H9 (cell line): ENCODE results near the gene TMEM151A. TPM values are rescaled to one million over a fixed set of nuclear protein-coding genes. Genes with fewer than 3 reads are reported as not detected.

Source experiments
- DNase-seq: peaks from one replicate; pipeline ENCODE4 v3.0.0-alpha.2; 2017
- H2AFZ ChIP-seq: one replicate; pipeline ENCODE4 v1.6.1; 2013; ENCODE audit warnings: mild to moderate bottlenecking, low read length, control low read depth, moderate library complexity
- H2AK5ac ChIP-seq: 2 replicates; pipeline ENCODE4 v1.6.1; 2013; ENCODE audit warnings: low read length, control low read depth, mixed read lengths; ENCODE audit not compliant: insufficient read length
- H2BK120ac ChIP-seq: one replicate; pipeline ENCODE4 v1.6.1; 2013; ENCODE audit warnings: low read depth, mild to moderate bottlenecking, low read length, control low read depth, inconsistent platforms; ENCODE audit not compliant: poor library complexity, severe bottlenecking
- H2BK12ac ChIP-seq: 2 replicates; pipeline ENCODE4 v1.6.1; 2013; ENCODE audit warnings: low read length, control low read depth, mixed read lengths, low read depth; ENCODE audit not compliant: insufficient read length
- H2BK15ac ChIP-seq: 2 replicates; pipeline ENCODE4 v1.6.1; 2013; ENCODE audit warnings: low read depth, low read length, control low read depth
- H2BK20ac ChIP-seq: one replicate; pipeline ENCODE4 v1.6.1; 2013; ENCODE audit warnings: low read depth, mild to moderate bottlenecking, low read length, control low read depth, inconsistent platforms; ENCODE audit not compliant: poor library complexity, severe bottlenecking
- H2BK5ac ChIP-seq: 2 replicates; pipeline ENCODE4 v1.6.1; 2013; ENCODE audit warnings: low read length, control low read depth, mixed read lengths; ENCODE audit not compliant: insufficient read length
- H3K14ac ChIP-seq: 2 replicates; pipeline ENCODE4 v1.6.1; 2013; ENCODE audit warnings: low read length, control low read depth; ENCODE audit not compliant: insufficient read depth
- H3K18ac ChIP-seq: 2 replicates; pipeline ENCODE4 v1.6.1; 2013; ENCODE audit warnings: low read depth, mild to moderate bottlenecking, mixed read lengths, low read length, control low read depth; ENCODE audit not compliant: insufficient read length
- H3K23ac ChIP-seq: 2 replicates; pipeline ENCODE4 v1.6.1; 2013; ENCODE audit warnings: low read length, control low read depth, mixed read lengths, low read depth; ENCODE audit not compliant: insufficient read length
- H3K23me2 ChIP-seq: 2 replicates; pipeline ENCODE4 v1.6.1; 2013; ENCODE audit warnings: low read depth, mild to moderate bottlenecking, mixed read lengths, low read length, control low read depth; ENCODE audit not compliant: insufficient read length, poor library complexity, severe bottlenecking
- H3K27ac ChIP-seq: 2 replicates; pipeline ENCODE4 v1.5.1; 2013; ENCODE audit warnings: low read length, control low read depth, mixed read lengths, low read depth; ENCODE audit not compliant: insufficient read length
- H3K27me3 ChIP-seq: 2 replicates; pipeline ENCODE4 v1.6.1; 2013; ENCODE audit warnings: low read length, control low read depth, inconsistent platforms; ENCODE audit not compliant: insufficient read depth
- H3K4ac ChIP-seq: 2 replicates; pipeline ENCODE4 v1.6.1; 2013; ENCODE audit warnings: low read depth, mild to moderate bottlenecking, control low read depth, inconsistent platforms, low read length, moderate library complexity
- H3K4me1 ChIP-seq: 2 replicates; pipeline ENCODE4 v1.6.1; 2013; ENCODE audit warnings: low read length, control low read depth, inconsistent platforms; ENCODE audit not compliant: insufficient read depth
- H3K4me2 ChIP-seq: 2 replicates; pipeline ENCODE4 v1.6.1; 2013; ENCODE audit warnings: low read length, control low read depth, mixed read lengths; ENCODE audit not compliant: insufficient read length, insufficient read depth
- H3K56ac ChIP-seq: 2 replicates; pipeline ENCODE4 v1.6.1; 2013; ENCODE audit warnings: low read depth, mild to moderate bottlenecking, mixed read lengths, low read length, control low read depth; ENCODE audit not compliant: insufficient read length
- H3K79me1 ChIP-seq: 2 replicates; pipeline ENCODE4 v1.6.1; 2013; ENCODE audit warnings: low read depth, mild to moderate bottlenecking, moderate library complexity, low read length, control low read depth, inconsistent platforms; ENCODE audit not compliant: insufficient read depth, poor library complexity, severe bottlenecking
- H3K79me2 ChIP-seq: 2 replicates; pipeline ENCODE4 v1.6.1; 2013; ENCODE audit warnings: low read length, control low read depth, inconsistent platforms; ENCODE audit not compliant: insufficient read depth
- H3K9ac ChIP-seq: 2 replicates; pipeline ENCODE4 v1.6.1; 2013; ENCODE audit warnings: low read length, control low read depth, mixed read lengths; ENCODE audit not compliant: insufficient read length; ENCODE audit errors: extremely low read depth
- H3K9me3 ChIP-seq: one replicate; pipeline ENCODE4 v1.6.1; 2013; ENCODE audit warnings: low read depth, low read length, inconsistent platforms; ENCODE audit not compliant: control insufficient read depth
- H3T11ph ChIP-seq: one replicate; pipeline ENCODE4 v1.6.1; 2013; ENCODE audit warnings: mild to moderate bottlenecking, low read length, control low read depth, inconsistent platforms
- H4K20me1 ChIP-seq: one replicate; pipeline ENCODE4 v1.6.1; 2013; ENCODE audit not compliant: control insufficient read depth, insufficient read length, insufficient read depth
- H4K5ac ChIP-seq: 2 replicates; pipeline ENCODE4 v1.6.1; 2013; ENCODE audit warnings: low read depth, mild to moderate bottlenecking, mixed read lengths, low read length, control low read depth; ENCODE audit not compliant: insufficient read length
- H4K8ac ChIP-seq: replicated peaks from 2 replicates; pipeline ENCODE4 v1.6.1; 2013; ENCODE audit warnings: low read length, control low read depth, mixed read lengths, low read depth; ENCODE audit not compliant: insufficient read length
- H4K91ac ChIP-seq: 2 replicates; pipeline ENCODE4 v1.6.1; 2013; ENCODE audit warnings: low read depth, mild to moderate bottlenecking, moderate library complexity, mixed read lengths, low read length, control low read depth; ENCODE audit not compliant: insufficient read length
- H3K27ac Mint-ChIP-seq, 3 experiments: 2 replicates in 2 of 3; 3 replicates in 1 of 3; pipeline ENCODE4 v1.8.0; 2020 to 2021; ENCODE audit warnings: mixed read lengths in 3 of 3, mild to moderate bottlenecking in 1 of 3, moderate library complexity in 1 of 3
- H3K27me3 Mint-ChIP-seq: 2 replicates; pipeline ENCODE4 v1.8.0; 2021; ENCODE audit warnings: low read depth, mild to moderate bottlenecking, moderate library complexity, mixed read lengths
- H3K36me3 Mint-ChIP-seq, 3 experiments: 2 replicates in 2 of 3; 3 replicates in 1 of 3; pipeline ENCODE4 v1.8.0; 2020 to 2021; ENCODE audit warnings: low read depth in 3 of 3, mixed read lengths in 3 of 3; ENCODE audit not compliant: insufficient read depth in 1 of 3
- H3K4me1 Mint-ChIP-seq, 2 experiments: 2 replicates each; pipeline ENCODE4 v1.8.0; 2020; ENCODE audit warnings: mixed read lengths in 2 of 2
- H3K4me3 Mint-ChIP-seq, 2 experiments: 2 replicates in 1 of 2; 3 replicates in 1 of 2; pipeline ENCODE4 v1.8.0; 2020 to 2021; ENCODE audit warnings: mild to moderate bottlenecking in 2 of 2, mixed read lengths in 2 of 2, moderate library complexity in 1 of 2
- H3K9me3 Mint-ChIP-seq, 2 experiments: 2 replicates in 1 of 2; 3 replicates in 1 of 2; pipeline ENCODE4 v1.8.0; 2020; ENCODE audit warnings: mild to moderate bottlenecking in 2 of 2, mixed read lengths in 2 of 2, moderate library complexity in 1 of 2
- CTCF ChIP-seq: fragments of 200-600 bp; sonication (generic); conservative IDR thresholded peaks from 3 replicates; pipeline ENCODE4 v1.8.0; 2021; ENCODE audit warnings: antibody characterized with exemption, mild to moderate bottlenecking
- WGBS: extraction: QIAGEN DNeasy Blood & Tissue Kit; methylation state at CpG from one replicate; pipeline ENCODE4 v1.1.7; 2013; ENCODE audit warnings: missing lambda C conversion rate, low lambda C conversion rate, mixed read lengths; ENCODE audit not compliant: insufficient read length; ENCODE audit errors: extremely low coverage; 5-methylcytosine and 5-hydroxymethylcytosine counted together
- total RNA-seq: library from RNA; stranded (reverse); gene quantifications from 2 replicates; pipeline ENCODE4 v1.2.1, GENCODE V29; 2021

The TMEM151A gene
- total RNA-seq, 1 experiment from 2014 or later = 1.2 TPM

GRCh38 chr11:66282468-66283455 is 8.9 kb upstream of the TMEM151A start:
- no peak overlapping the region for H3K23ac ChIP-seq

More at GRCh38 chr11:66282468-66283455, 8.9 kb upstream of the TMEM151A start:
- Histone ChIP-seq H3K9me3 (no peaks in the 10 kb centered on the region), H3T11ph (no peak overlapping the region), H4K8ac (no peak overlapping the region), H2BK12ac (no peak overlapping the region), H2BK20ac (no peak overlapping the region), H3K27ac (no peak overlapping the region), H3K4me1 (no peaks in the 10 kb centered on the region), H2AFZ (no peak overlapping the region), H3K79me1 (no peaks in the 10 kb centered on the region), H4K5ac (no peak overlapping the region), H2AK5ac (no peak overlapping the region), H3K27me3 (no peaks in the 10 kb centered on the region), H2BK120ac (no peak overlapping the region), H3K18ac (no peak overlapping the region), H3K4me2 (no peak overlapping the region), H4K91ac (no peak overlapping the region), H2BK5ac (no peak overlapping the region), H3K23me2 (no peaks in the 10 kb centered on the region), H3K4ac (no peak overlapping the region), H3K79me2 (no peaks in the 10 kb centered on the region), H3K14ac (no peak overlapping the region), H3K9ac (no peak overlapping the region), H2BK15ac (no peak overlapping the region), H3K56ac (no peak overlapping the region), H4K20me1 (no peaks in the 10 kb centered on the region)
- 0 out of 7 replicates have a peak overlapping the region, but pooled peaks of 1 of the 3 experiments have one; percentile 44 for H3K27ac Mint-ChIP-seq
- TF ChIP-seq CTCF = peak; percentile 99
- H3K36me3 Mint-ChIP-seq = peaks cover 0 to 10% (median 9%) of the 10 kb centered on the region in 3 experiments; a peak in 5 of 7 replicates
- peaks cover 28 to 32% of the 10 kb centered on the region in 2 experiments for H3K4me1 Mint-ChIP-seq
- H3K4me3 Mint-ChIP-seq = peak overlapping the region in 1 of 2 experiments; percentile 18; a peak in 1 of 5 replicates
- no CpG with 5 or more reads among the region's 35 CpGs for WGBS
- H3K27me3 Mint-ChIP-seq = peaks cover 23% of the 10 kb centered on the region
- no peaks in the 10 kb centered on the region; a peak in 1 of 5 replicates for H3K9me3 Mint-ChIP-seq
- DNase-seq = peak; percentile 99
